ENCODE measurements around the gene DCC.

DNA sequence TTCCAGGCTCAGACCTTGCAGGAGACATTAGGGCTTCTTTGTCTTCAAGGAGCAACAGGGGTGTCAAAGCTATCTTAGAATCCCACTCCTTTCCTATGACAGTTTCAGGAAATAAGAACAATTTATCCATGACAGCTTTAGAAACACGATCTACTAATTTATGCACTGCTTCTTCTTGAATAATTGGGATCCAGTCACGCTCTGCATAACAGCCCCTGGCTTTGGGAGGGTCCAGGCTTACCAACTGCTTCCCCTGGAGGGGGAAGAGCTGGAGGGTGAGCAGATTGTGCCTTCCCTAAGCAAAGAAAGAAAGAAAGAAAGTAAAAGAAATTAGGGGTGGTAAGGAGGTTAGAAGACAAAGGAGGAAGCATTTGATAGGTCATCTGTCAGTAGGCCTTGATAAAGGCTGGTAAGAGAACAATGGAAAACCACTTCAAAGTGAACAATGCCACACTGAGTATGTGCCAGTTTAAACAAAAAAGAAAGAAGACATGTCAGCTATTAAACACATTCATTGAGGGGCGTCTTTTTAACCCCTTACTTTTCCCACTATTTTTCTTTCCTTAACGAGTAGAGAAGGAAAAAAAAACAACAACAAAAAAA, 327.6 kb downstream of the DCC start:
- TF ChIP-seq CTCF (IDR thresholded peaks at IDR 0.05; ENCODE audit: low read depth, low read length, poor library complexity, severe bottlenecking) (no peak), EZH2phosphoT487 (IDR thresholded peaks at IDR 0.05; ENCODE audit: borderline replicate concordance, low read length) (no peak)
